IPS-18c (cell line): ENCODE results near the gene ANAPC13.

Experiments
- H3K4me3 ChIP-seq: 2 replicates; pipeline ENCODE4 v1.7.0; 2013; ENCODE audit warnings: low read depth, mild to moderate bottlenecking, low read length, moderate library complexity; ENCODE audit not compliant: insufficient read depth
- H3K9me3 ChIP-seq: one replicate; pipeline ENCODE4 v1.6.1; 2013; ENCODE audit warnings: mild to moderate bottlenecking, low read length, moderate library complexity; ENCODE audit not compliant: control insufficient read depth, insufficient read depth

Gene ANAPC13

GRCh38 chr3:134487406-134487805, 1.6 kb upstream of the ANAPC13 start:
- no peak overlapping the region for H3K4me3 ChIP-seq
- H3K9me3 ChIP-seq: no peaks in the 10 kb centered on the region

DNA sequence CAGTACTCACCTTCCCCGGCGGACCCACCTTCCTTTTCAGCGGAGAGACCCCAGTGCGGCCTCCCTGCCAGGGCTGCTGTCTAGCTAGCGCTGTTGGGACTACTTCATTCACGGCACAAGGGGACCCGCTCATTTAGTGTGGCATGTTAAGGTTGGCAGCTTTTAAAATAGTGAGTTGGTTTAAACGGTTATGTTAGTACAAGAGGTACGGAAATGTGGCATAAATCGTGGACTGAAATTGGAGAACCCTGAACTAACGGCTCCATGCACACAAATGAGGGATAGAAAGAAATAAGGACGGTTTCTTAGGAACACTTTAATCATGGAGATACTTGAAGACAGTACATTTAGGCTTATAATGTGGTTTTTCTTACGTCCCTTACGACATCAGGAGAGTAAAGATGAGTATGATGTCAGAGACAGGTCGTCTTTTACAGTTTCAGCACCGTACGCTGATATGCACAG, 824 bp upstream of the ANAPC13 start:
- H3K4me3 ChIP-seq: peak overlapping the region; percentile 86
- H3K9me3 ChIP-seq: no peaks in the 10 kb centered on the region

- Histone ChIP-seq H3K9me3 (no peaks in the 10 kb centered on the region), H3K4me3 (peak overlapping the region; percentile 86)
Measured at GRCh38 chr3:134485075-134485717, 589 bp downstream of the ANAPC13 start.

GRCh38 chr3:134483195-134483900, 2.4 kb downstream of the ANAPC13 start:
- no peak overlapping the region for H3K4me3 ChIP-seq
- no peaks in the 10 kb centered on the region for H3K9me3 ChIP-seq

DNA sequence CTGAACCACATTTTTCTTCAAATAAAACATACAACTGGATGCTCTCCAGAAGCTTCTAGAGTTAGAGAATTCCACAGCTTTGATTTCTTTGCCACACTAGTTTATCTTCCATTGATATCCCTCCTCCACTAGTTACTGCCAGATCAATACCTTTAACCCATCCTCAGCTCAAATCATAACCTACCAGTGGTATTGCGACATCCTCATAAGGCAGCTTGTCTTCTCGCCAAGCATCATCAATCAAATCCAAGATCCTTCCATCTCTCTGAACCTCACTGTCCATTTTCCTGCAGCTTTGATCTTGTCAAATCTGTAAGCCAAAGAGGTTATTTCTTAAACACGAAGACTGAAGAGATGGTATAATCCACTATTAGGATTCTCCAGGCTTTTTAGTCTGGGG, 3.2 kb downstream of the ANAPC13 start:
- no peak overlapping the region for H3K4me3 ChIP-seq
- H3K9me3 ChIP-seq: no peaks in the 10 kb centered on the region

- Histone ChIP-seq H3K9me3 (no peaks in the 10 kb centered on the region), H3K4me3 (no peak overlapping the region)
Measured at GRCh38 chr3:134481166-134481565, 4.6 kb downstream of the ANAPC13 start.

DNA sequence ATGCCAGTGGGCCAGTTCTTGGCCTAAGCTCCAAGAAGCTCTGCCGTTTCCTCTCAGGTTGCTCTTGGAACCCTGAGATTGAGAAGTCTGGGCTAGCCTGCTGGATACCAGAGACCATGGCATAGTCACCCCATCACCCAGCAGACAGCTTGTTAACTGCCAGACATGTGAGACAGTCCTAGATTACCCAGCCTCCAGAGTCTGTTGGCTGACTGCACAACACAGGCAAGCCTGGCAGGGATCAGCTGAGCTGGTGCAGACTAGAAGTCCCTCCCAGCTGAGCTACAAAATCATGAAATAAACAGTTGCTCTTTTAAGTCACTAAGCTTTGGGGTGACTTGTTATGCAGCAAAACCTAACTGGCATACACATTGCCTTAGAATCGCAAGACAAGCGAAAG, 5.2 kb downstream of the ANAPC13 start:
- H3K9me3 ChIP-seq: no peaks in the 10 kb centered on the region
- no peak overlapping the region for H3K4me3 ChIP-seq

GRCh38 chr3:134477938-134478337, 7.8 kb downstream of the ANAPC13 start:
- H3K9me3 ChIP-seq: no peaks in the 10 kb centered on the region
- H3K4me3 ChIP-seq: no peak overlapping the region

DNA sequence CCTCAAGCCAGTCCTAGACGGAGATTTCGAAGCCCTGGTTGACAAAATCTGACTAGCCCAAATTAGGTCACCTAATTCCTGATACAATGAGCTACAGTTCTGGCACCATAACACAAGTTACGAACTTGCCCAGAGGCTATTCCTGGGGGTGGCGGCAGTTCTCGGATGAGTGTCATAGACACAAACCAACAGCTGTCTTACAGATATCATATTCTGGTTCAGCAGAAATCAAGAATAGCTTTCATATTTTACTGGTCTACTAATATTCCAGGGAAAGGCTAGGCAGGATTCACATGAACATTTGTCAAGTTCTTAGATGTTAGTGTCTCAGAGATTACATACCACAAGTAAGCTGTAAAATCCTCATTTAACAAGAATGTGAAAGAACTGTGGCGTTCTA, 8.8 kb downstream of the ANAPC13 start:
- Histone ChIP-seq H3K4me3 (no peak overlapping the region), H3K9me3 (no peaks in the 10 kb centered on the region)

- Histone ChIP-seq H3K9me3 (no peaks in the 10 kb centered on the region), H3K4me3 (no peak overlapping the region)
Measured at GRCh38 chr3:134476306-134476705, 9.5 kb downstream of the ANAPC13 start.

GRCh38 chr3:134474956-134475355, 10.8 kb downstream of the ANAPC13 start:
- no peaks in the 10 kb centered on the region for H3K9me3 ChIP-seq

GRCh38 chr3:134473868-134474546, 11.8 kb downstream of the ANAPC13 start:
- H3K9me3 ChIP-seq: no peaks in the 10 kb centered on the region
- H3K4me3 ChIP-seq: no peak overlapping the region

More at GRCh38 chr3:134474956-134475355, 10.8 kb downstream of the ANAPC13 start:
- H3K4me3 ChIP-seq: no peak overlapping the region

GRCh38 chr3:134472831-134473230, 13.0 kb downstream of the ANAPC13 start:
- no peak overlapping the region for H3K4me3 ChIP-seq
- no peaks in the 10 kb centered on the region for H3K9me3 ChIP-seq

DNA sequence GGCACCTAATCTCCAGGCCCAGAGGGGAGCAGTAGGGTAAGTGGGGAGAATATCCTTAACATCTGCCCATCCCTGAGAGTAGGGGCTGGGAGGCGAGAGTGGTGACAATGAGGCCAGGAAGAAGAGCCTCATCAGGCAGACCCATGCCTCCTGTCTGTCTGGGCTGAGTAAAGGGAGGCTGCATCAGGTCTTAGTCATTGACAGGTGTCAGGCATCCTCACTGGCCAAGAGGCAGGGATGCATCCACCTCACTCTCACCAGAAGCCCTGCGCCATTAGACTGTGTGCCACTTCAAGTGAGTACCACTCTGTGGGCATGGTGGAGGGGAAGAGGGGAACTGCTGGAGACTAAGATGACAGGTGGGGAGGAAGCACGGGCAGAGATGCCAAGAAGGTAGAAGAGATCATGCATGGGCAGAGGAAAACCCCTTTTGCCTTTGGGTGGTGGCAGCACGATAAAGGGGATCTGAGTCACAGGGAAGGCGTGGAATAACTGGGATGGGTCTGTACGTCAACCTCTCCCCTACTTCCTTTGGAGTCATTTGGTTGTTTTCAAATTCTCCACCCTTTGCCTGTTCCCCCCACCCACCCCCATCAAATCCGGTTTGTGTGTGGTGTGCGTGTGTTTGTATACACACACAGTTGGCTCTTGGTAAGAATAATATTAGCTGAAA, 14.1 kb downstream of the ANAPC13 start:
- Histone ChIP-seq H3K9me3 (no peaks in the 10 kb centered on the region), H3K4me3 (no peak overlapping the region)

- Histone ChIP-seq H3K4me3 (no peak overlapping the region), H3K9me3 (no peaks in the 10 kb centered on the region)
Measured at GRCh38 chr3:134468519-134468918, 17.3 kb downstream of the ANAPC13 start.

- Histone ChIP-seq H3K9me3 (no peaks in the 10 kb centered on the region), H3K4me3 (no peak overlapping the region)
Measured at GRCh38 chr3:134466331-134466730, 19.5 kb downstream of the ANAPC13 start.

DNA sequence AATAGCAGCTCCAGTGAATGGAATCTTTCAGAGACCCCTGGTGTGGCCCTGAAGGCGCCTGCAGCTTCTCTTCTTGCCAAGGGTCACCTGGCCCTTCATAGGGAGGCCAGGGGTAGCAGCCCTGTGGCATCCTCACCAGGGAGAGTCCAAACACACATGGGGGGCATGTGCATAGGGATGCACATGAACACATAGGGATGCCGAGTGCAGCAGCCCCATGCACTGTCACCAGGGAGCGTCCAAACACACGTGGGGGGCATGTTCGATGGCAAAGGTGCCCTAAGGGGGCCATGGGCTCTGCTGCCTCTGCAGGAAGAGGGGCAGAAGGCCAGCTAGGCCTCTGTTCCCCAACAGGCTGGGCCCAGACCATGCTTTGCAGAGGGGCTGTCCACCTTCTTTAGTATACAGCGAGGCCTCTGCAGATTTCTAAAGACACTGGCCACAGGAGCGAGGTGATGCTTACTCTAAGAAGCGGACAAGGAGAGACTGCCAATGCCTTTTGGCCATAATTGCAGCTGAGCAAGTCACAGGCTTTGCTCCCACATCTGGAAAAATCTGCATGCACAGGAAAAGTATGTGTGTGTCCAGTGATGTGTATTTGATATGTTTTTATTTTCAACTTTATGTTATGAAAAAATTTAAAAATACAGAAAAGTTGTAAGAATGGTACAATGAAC, 21.0 kb downstream of the ANAPC13 start:
- Histone ChIP-seq H3K9me3 (no peaks in the 10 kb centered on the region), H3K4me3 (no peak overlapping the region)
